ENCODE results near the gene SGTB. TPM values are rescaled to one million over a fixed set of nuclear protein-coding genes. Genes with fewer than 3 reads are reported as not detected.
A peak's percentile ranks its signal among the peaks of the same experiment; 100 is the strongest.
"Not testable (repeated sequence)": the region's sequence is repeated elsewhere in the genome, so short reads cannot be mapped to it uniquely, and the experiment has no call there.

SGTB gene
- total and polyA plus RNA-seq, 2 donors (not counting 1 experiment from before 2014, with no cell fraction given), result 1.8 to 5.5 TPM

- Mint-ChIP-seq H3K4me3 (peak overlapping the region; percentile 99), H3K4me1 (peaks cover 37% of the 10 kb centered on the region)
These were observed 99.9 kb downstream of the SGTB start for GRCh38 chr5:65621961-65622360.

GRCh38 chr5:65620021-65620420 lies 101.9 kb downstream of the SGTB start:
- Histone ChIP-seq H3K27me3 (replicated peaks in 1 of 4; ENCODE audit: control extremely low read depth in 1 of 4, control insufficient read depth in 3 of 4, insufficient read depth in 4 of 4, low read length in 3 of 4) (no peaks in the 10 kb centered on the region), H2AFZ (ENCODE audit: insufficient read depth, low read depth, low read length, poor library complexity, severe bottlenecking) (no peak overlapping the region), H4K20me1 (ENCODE audit: control insufficient read depth, insufficient read depth, low read length, poor library complexity, severe bottlenecking) (peaks cover 6% of the 10 kb centered on the region), H3K36me3 (replicated peaks in 1 of 2; ENCODE audit: control extremely low read depth in 1 of 2, control insufficient read depth in 1 of 2, extremely low read depth in 1 of 2, insufficient read depth in 2 of 2, low read length in 1 of 2) (peaks cover 6 to 19% of the 10 kb centered on the region in 2 experiments), H3K9me3 (ENCODE audit: control extremely low read depth in 1 of 3, control insufficient read depth in 2 of 3, insufficient read depth in 1 of 3, low read length in 2 of 3) (no peaks in the 10 kb centered on the region), H3K4me3 (ENCODE audit: control extremely low read depth in 1 of 5, extremely low read depth in 1 of 5, insufficient read depth in 1 of 5, low read depth in 2 of 5, low read length in 4 of 5) (no peak overlapping the region), H3K79me2 (ENCODE audit: control insufficient read depth, insufficient read depth, low read length) (peaks cover 82% of the 10 kb centered on the region), H3K4me2 (replicated peaks; ENCODE audit: low read depth, low read length, poor library complexity, severe bottlenecking) (no peak overlapping the region), H3K9ac (ENCODE audit: low read length) (no peak overlapping the region), H3K4me1 (ENCODE audit: control insufficient read depth in 2 of 2, insufficient read depth in 2 of 2, low read length in 2 of 2) (peaks cover 7 to 14% of the 10 kb centered on the region in 2 donors), H3K27ac (ENCODE audit: low read length in 2 of 2) (no peak overlapping the region)
- H3K27me3 Mint-ChIP-seq, result no peaks in the 10 kb centered on the region
- ATAC-seq (ENCODE audit: low read depth) (no peak), DNase-seq (no peak)
- no peaks in the 10 kb centered on the region for H3K9me3 Mint-ChIP-seq (ENCODE audit: insufficient read depth)
- POLR2A ChIA-PET, result no interaction called here
- intact Hi-C loops (cut with micrococcal nuclease), result loop anchor here (5.0 kb wide), 1 partner anchor 138 kb away; the partner anchor contains the start of gene ADAMTS6
- TF ChIP-seq CTCF (IDR thresholded peaks at IDR 0.05), result no peak
- TF ChIP-seq EZH2 (IDR thresholded peaks at IDR 0.05; ENCODE audit: borderline replicate concordance, insufficient read depth, low read depth, low read length, poor library complexity, severe bottlenecking), result no peak
- CTCF ChIA-PET, result no interaction called here
- H3K4me3 Mint-ChIP-seq, result no peak overlapping the region
- 90% methylated on average over 2 of the region's 4 CpGs for WGBS (ENCODE audit: insufficient coverage)
- peaks cover 28% of the 10 kb centered on the region for H3K4me1 Mint-ChIP-seq
- no peak overlapping the region for H3K27ac Mint-ChIP-seq

More at GRCh38 chr5:65621961-65622360, 99.9 kb downstream of the SGTB start:
- Histone ChIP-seq H3K4me1 (ENCODE audit: control insufficient read depth in 2 of 2, insufficient read depth in 2 of 2, low read length in 2 of 2) (peaks cover 16 to 21% of the 10 kb centered on the region in 2 donors), H3K79me2 (ENCODE audit: control insufficient read depth, insufficient read depth, low read length) (peaks cover 81% of the 10 kb centered on the region)
- H3K27ac ChIP-seq (ENCODE audit: low read length in 2 of 2); H3K9me3 ChIP-seq (ENCODE audit: control extremely low read depth in 1 of 3, control insufficient read depth in 2 of 3, insufficient read depth in 1 of 3, low read length in 2 of 3); H3K36me3 ChIP-seq (replicated peaks in 1 of 2; ENCODE audit: control extremely low read depth in 1 of 2, control insufficient read depth in 1 of 2, extremely low read depth in 1 of 2, insufficient read depth in 2 of 2, low read length in 1 of 2); POLR2A ChIA-PET; H3K27me3 Mint-ChIP-seq; DNase-seq; H3K9me3 Mint-ChIP-seq (ENCODE audit: insufficient read depth); H3K9ac ChIP-seq (ENCODE audit: low read length); H4K20me1 ChIP-seq (ENCODE audit: control insufficient read depth, insufficient read depth, low read length, poor library complexity, severe bottlenecking); H3K4me3 ChIP-seq (ENCODE audit: control extremely low read depth in 1 of 5, extremely low read depth in 1 of 5, insufficient read depth in 1 of 5, low read depth in 2 of 5, low read length in 4 of 5); H3K27ac Mint-ChIP-seq; H3K27me3 ChIP-seq (replicated peaks in 1 of 4; ENCODE audit: control extremely low read depth in 1 of 4, control insufficient read depth in 3 of 4, insufficient read depth in 4 of 4, low read length in 3 of 4); H2AFZ ChIP-seq (ENCODE audit: insufficient read depth, low read depth, low read length, poor library complexity, severe bottlenecking); H3K4me2 ChIP-seq (replicated peaks; ENCODE audit: low read depth, low read length, poor library complexity, severe bottlenecking); ATAC-seq (ENCODE audit: low read depth); CTCF ChIA-PET: not testable (repeated sequence)
- 100% methylated on average over 3 of the region's 4 CpGs for WGBS (ENCODE audit: insufficient coverage)
- intact Hi-C loops (cut with micrococcal nuclease), result loop anchor here (5.0 kb wide), 1 partner anchor 140 kb away; the partner anchor contains the start of gene ADAMTS6

Other genes with a start within 250 kb of the SGTB start
- gene ADAMTS6, start 240.2 kb downstream of the SGTB start, total RNA-seq, result 11.9 and 12.3 TPM in 2 replicates
- 3.6 and 4.1 TPM in 2 replicates for gene ADAMTS6, start 240.2 kb downstream of the SGTB start, polyA plus RNA-seq
- 18.4 and 21.0 TPM in 2 replicates for gene CENPK, start 158.9 kb downstream of the SGTB start, total RNA-seq
- 2.6 and 6.4 TPM in 2 replicates for gene CENPK, start 158.9 kb downstream of the SGTB start, polyA plus RNA-seq
- gene PPWD1, start 158.8 kb downstream of the SGTB start, total RNA-seq, result 89.4 and 91.0 TPM in 2 replicates
- 17.7 and 34.5 TPM in 2 replicates for gene PPWD1, start 158.8 kb downstream of the SGTB start, polyA plus RNA-seq
- gene TRIM23, start 97.8 kb downstream of the SGTB start, total RNA-seq, result 21.0 and 26.1 TPM in 2 replicates
- 3.1 and 5.8 TPM in 2 replicates for gene TRIM23, start 97.8 kb downstream of the SGTB start, polyA plus RNA-seq
- 6.3 and 6.7 TPM in 2 replicates for gene SHLD3, start 97.1 kb downstream of the SGTB start, total RNA-seq
- gene SHLD3, start 97.1 kb downstream of the SGTB start, polyA plus RNA-seq, result 3.7 and 4.7 TPM in 2 replicates
- 18.8 and 24.4 TPM in 2 replicates for gene TRAPPC13, start 97.1 kb downstream of the SGTB start, total RNA-seq
- gene TRAPPC13, start 97.1 kb downstream of the SGTB start, polyA plus RNA-seq, result 10.6 and 14.0 TPM in 2 replicates
- 6.8 and 8.4 TPM in 2 replicates for gene NLN, start 96 bp upstream of the SGTB start, total RNA-seq
- gene NLN, start 96 bp upstream of the SGTB start, polyA plus RNA-seq, result 1.1 and 1.7 TPM in 2 replicates
- gene ERBIN, start 204.5 kb upstream of the SGTB start, total RNA-seq, result 106 and 119 TPM in 2 replicates
- gene ERBIN, start 204.5 kb upstream of the SGTB start, polyA plus RNA-seq, result 27.7 and 43.1 TPM in 2 replicates